Measurements from ENCODE around the gene DOCK1.

DOCK1 gene

GRCh38 chr10:127193125-127193524, 287.9 kb downstream of the DOCK1 start:
- Histone ChIP-seq H3K4me2 (ENCODE audit: low read depth, low read length) (no peak overlapping the region), H3K79me2 (ENCODE audit: low read length) (no peaks in the 10 kb centered on the region), H3K9me3 (replicated peaks; ENCODE audit: insufficient read depth, low read length) (no peaks in the 10 kb centered on the region), H3K4me1 (ENCODE audit: low read length) (no peaks in the 10 kb centered on the region), H3K27ac (ENCODE audit: low read length) (no peak overlapping the region), H4K20me1 (ENCODE audit: insufficient read depth, low read length) (no peaks in the 10 kb centered on the region), H3K27me3 (replicated peaks; ENCODE audit: insufficient read depth, low read length) (no peaks in the 10 kb centered on the region), H3K4me3 (ENCODE audit: low read length) (no peak overlapping the region), H3F3A (ENCODE audit: insufficient read depth, low read length) (no peaks in the 10 kb centered on the region), H2AFZ (ENCODE audit: low read length) (no peak overlapping the region), H3K9ac (ENCODE audit: low read length) (no peak overlapping the region), H3K36me3 (replicated peaks; ENCODE audit: insufficient read depth, low read length) (no peaks in the 10 kb centered on the region), H3K9me2 (replicated peaks; ENCODE audit: insufficient read depth, low read length) (no peaks in the 10 kb centered on the region)
- DNase-seq: no peak
- no peak for TF ChIP-seq EZH2phosphoT487 (IDR thresholded peaks at IDR 0.05; ENCODE audit: low read length)
- TF ChIP-seq EZH2 (optimal IDR thresholded peaks at IDR 0.05; ENCODE audit: low read depth, low read length): no peak
- TF ChIP-seq CTCF (IDR thresholded peaks at IDR 0.05; ENCODE audit: low read length): no peak

- Histone ChIP-seq H3K36me3 (replicated peaks; ENCODE audit: insufficient read depth, low read length) (no peaks in the 10 kb centered on the region), H3K4me3 (ENCODE audit: low read length) (no peak overlapping the region), H3K9me2 (replicated peaks; ENCODE audit: insufficient read depth, low read length) (no peaks in the 10 kb centered on the region), H2AFZ (ENCODE audit: low read length) (no peak overlapping the region), H4K20me1 (ENCODE audit: insufficient read depth, low read length) (no peaks in the 10 kb centered on the region), H3K4me1 (ENCODE audit: low read length) (no peaks in the 10 kb centered on the region), H3K27ac (ENCODE audit: low read length) (no peak overlapping the region), H3K9me3 (replicated peaks; ENCODE audit: insufficient read depth, low read length) (no peaks in the 10 kb centered on the region), H3K4me2 (ENCODE audit: low read depth, low read length) (no peak overlapping the region), H3F3A (ENCODE audit: insufficient read depth, low read length) (no peaks in the 10 kb centered on the region), H3K9ac (ENCODE audit: low read length) (no peak overlapping the region), H3K27me3 (replicated peaks; ENCODE audit: insufficient read depth, low read length) (no peaks in the 10 kb centered on the region), H3K79me2 (ENCODE audit: low read length) (no peaks in the 10 kb centered on the region)
- TF ChIP-seq EZH2phosphoT487 (IDR thresholded peaks at IDR 0.05; ENCODE audit: low read length) (no peak), CTCF (IDR thresholded peaks at IDR 0.05; ENCODE audit: low read length) (no peak), EZH2 (optimal IDR thresholded peaks at IDR 0.05; ENCODE audit: low read depth, low read length) (no peak)
- no peak for DNase-seq
These were observed 288.9 kb downstream of the DOCK1 start for GRCh38 chr10:127194111-127194510.

GRCh38 chr10:127194599-127194998, 289.4 kb downstream of the DOCK1 start:
- Histone ChIP-seq H3K9me2 (replicated peaks; ENCODE audit: insufficient read depth, low read length) (no peaks in the 10 kb centered on the region), H3K79me2 (ENCODE audit: low read length) (no peaks in the 10 kb centered on the region), H3K4me2 (ENCODE audit: low read depth, low read length) (no peak overlapping the region), H3K36me3 (replicated peaks; ENCODE audit: insufficient read depth, low read length) (no peaks in the 10 kb centered on the region), H3K9me3 (replicated peaks; ENCODE audit: insufficient read depth, low read length) (no peaks in the 10 kb centered on the region), H3K4me3 (ENCODE audit: low read length) (no peak overlapping the region), H2AFZ (ENCODE audit: low read length) (no peak overlapping the region), H3K27ac (ENCODE audit: low read length) (no peak overlapping the region), H3K27me3 (replicated peaks; ENCODE audit: insufficient read depth, low read length) (no peaks in the 10 kb centered on the region), H3K9ac (ENCODE audit: low read length) (no peak overlapping the region), H4K20me1 (ENCODE audit: insufficient read depth, low read length) (no peaks in the 10 kb centered on the region), H3K4me1 (ENCODE audit: low read length) (no peaks in the 10 kb centered on the region), H3F3A (ENCODE audit: insufficient read depth, low read length) (no peaks in the 10 kb centered on the region)
- no peak for DNase-seq
- no peak for TF ChIP-seq EZH2 (optimal IDR thresholded peaks at IDR 0.05; ENCODE audit: low read depth, low read length)
- TF ChIP-seq EZH2phosphoT487 (IDR thresholded peaks at IDR 0.05; ENCODE audit: low read length): no peak
- no peak for TF ChIP-seq CTCF (IDR thresholded peaks at IDR 0.05; ENCODE audit: low read length)

Data from MM.1S (cell line).